Stimulated activated CD4-positive, alpha-beta T cell treated with anti-CD3 and anti-CD28 coated beads, Interleukin-15, amount 100 ng/mL, for 48 hours (primary cell): ENCODE data around the gene CCER1.

Source experiments
- DNase-seq, 2 donors: peaks; one replicate each; pipeline ENCODE4 v3.0.0-alpha.2; 2020; ENCODE audit warnings: low read depth in 2 of 2

The CCER1 gene

DNA sequence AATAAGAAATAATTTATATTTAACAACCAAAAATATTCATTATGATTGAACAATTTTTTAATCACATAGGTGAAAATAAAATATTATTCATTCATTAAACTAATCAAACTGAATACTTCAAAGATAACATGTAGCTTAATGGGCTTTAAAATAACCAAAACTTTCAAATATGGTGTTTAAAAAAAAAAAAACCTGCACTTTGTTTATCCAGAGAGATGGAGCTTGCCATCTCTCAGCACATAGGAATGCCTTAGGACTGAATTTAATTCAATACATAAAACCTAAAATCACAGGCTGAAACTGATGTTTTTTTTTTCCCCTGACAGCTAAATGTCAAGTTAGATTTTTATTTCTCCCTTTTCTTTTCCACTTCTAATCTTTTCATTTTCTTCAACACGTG lies 14.4 kb upstream of the CCER1 start:
- DNase-seq: no peak

DNA sequence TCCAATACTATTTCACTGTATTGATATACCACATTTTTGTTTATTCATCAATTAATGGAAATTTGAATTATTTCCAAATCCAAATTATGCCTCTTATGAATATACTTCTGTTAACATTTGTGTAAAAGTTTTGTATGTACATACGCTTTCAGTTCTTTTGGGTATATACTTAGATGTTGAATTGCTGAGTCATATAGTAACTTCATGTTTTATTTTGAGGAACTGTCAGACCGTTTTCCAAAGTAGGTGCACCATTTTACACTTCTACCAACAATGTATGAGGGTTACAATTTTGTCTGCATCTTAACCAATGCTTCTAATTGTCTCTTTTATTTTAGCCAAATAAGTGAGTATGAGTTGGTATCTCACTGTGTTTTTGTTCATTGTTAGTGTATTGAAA lies 10.2 kb upstream of the CCER1 start:
- no peak for DNase-seq

DNA sequence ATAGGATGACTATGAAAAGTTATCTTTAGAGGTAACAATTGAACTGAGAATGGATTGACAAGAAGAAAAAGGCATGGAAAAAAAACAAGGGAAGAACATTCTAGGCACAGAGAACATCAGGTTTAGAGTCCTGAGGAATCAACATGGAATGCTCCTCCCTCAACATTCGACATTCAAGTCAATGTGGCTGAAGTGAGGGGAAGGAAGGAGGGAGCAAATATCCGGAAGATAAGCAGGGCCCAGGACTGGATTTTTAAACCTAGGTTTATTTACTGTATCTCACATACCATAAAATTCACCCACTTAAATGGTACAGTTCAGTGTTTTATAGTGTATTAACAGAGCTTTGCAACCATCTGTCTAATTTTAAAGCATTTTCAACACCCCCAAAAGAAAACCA lies 9.6 kb upstream of the CCER1 start:
- DNase-seq: no peak

DNA sequence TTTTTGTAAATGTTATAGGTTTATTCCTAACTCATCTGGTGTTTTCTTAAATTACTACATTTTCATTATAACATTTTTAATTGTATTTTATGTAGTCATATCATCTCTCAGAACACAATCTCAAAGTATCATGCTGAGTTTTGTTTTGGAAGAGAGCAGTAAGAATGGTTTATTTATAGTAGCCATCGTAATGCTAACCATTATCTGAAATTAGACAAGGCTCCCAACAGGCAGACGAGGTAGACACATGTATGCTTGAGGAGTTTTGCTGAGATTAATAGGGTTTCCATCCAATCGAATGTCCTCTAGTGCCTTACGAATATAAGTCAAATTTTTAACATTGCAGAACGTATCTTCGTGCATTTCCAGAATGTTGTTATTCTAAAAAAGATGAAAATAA lies 9.0 kb upstream of the CCER1 start:
- no peak for DNase-seq

DNA sequence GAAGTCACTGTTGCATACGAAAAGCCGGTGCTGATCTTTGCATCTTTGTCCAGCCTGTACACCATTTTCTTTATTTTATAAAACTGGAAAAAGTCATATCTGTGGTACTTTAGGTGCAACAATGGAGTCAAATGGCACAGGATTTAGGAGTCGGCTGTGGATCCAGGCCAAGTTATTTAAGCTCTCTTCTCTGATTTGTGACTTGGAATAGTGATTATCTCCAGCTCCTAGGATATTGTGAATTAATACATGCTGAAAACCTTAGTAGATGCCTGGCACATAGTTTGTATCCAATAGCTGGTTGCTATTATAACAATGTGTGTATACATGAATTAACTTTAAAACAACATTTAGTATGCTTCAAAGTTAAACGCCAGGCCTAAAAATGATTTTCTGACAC lies 6.2 kb upstream of the CCER1 start:
- DNase-seq: no peak

DNA sequence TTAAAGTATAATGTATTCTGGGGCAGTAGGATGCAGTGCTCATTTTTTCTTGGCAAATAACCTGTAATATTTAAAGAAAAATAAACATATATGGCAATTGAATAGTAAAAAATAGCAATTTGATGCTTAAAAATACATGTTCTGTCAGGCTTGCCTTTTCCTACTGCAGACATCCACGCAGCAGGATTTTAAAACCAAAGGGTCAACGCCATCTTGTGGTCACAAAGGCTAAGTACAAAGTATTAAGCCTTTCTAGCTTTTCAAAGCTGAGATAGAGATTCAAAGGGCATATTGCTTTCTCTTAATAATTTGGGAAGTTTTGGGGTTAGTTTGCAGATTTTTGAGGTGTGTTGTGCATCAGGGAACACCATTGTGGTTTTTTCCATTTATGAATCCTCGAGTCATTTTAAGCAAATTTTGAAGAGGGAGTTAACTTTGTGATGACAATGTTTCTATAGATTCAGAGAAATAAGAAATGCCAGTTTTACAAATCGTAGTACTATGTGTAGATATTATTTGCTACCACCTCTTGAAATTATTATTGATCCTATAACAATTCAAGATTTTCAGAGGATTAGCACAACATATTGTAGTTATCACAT lies 4.7 kb upstream of the CCER1 start:
- no peak for DNase-seq

DNA sequence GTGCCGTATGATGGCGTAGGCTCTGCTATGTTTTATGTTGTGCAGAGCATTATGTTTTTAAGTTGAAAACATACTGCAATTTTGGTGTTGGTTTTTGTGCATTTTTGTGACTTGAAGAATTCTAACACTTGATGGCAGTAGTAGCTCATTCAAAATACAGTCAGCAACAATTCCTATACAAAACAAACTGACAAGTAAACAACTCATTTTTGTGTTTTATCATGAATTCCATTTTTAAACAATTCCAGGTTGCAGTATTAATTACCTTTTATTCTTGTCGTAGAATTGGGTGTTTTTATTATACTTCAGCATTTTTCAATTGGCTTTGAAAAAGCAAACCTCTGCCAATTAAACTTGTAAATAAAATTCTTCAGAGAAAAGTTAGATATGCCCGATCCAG lies 4.1 kb upstream of the CCER1 start:
- DNase-seq: no peak

DNA sequence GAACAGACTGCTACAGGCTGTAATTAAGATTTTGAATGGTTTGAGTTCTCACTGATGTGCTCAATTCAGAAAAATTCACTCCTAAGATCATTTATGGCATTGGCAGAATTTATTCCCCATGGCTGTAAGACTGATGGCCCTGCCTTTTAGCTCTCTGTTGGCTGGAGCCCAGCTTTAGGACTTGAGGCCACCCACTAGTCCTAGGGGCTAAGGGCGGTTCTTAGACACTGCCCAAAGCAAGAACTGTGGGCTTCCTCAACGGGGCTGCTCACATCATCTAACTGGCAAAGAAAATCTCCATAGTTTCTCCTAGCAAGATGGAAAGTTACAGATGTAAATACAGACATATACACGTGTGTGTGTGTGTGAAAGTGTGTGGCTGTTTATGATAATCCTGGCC lies 3.4 kb upstream of the CCER1 start:
- DNase-seq: no peak

DNA sequence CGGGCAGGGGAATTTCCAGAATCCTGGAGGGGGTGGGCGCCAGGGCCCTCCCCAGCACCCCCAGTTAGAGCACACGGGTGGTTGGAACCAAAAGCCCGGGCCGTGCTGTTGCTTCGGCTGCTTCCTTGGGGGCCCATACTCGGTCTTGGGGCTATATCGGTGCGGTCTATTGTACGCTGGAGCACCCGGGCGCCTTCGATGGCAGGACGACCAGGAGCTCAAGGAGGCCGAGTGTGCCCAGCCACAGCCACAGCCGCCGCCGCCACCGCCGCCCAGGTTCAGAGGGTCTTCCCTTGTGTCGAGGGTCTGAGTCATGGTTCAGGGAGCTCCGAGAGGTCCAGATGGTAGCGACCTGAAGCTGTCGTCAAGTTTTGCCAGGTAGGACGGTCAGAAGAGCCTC lies 548 bp downstream of the CCER1 start:
- DNase-seq: no peak

DNA sequence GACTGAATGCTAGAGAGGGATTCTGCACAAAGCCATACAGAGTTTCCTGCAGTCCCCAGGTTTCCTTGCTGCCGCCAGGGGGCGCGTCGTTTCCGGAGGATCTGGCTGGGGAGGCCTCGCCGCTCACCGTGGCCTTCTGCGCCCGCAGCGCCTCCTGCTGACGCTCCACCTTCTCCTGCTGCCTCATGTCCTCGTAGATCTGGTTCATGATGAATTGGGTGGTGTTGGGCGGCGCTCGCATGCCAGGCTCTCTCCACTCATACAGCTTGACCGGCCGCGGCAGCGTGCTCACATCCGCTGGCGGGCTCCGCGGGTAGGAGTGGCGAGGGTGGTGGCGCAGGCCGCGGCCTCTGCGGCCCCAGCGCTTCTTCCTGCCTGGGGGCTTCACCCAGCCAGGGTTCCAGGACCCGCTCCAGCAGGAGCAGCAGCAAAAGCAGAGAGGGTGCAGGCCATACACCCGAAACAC lies 987 bp downstream of the CCER1 start:
- no peak for DNase-seq

DNA sequence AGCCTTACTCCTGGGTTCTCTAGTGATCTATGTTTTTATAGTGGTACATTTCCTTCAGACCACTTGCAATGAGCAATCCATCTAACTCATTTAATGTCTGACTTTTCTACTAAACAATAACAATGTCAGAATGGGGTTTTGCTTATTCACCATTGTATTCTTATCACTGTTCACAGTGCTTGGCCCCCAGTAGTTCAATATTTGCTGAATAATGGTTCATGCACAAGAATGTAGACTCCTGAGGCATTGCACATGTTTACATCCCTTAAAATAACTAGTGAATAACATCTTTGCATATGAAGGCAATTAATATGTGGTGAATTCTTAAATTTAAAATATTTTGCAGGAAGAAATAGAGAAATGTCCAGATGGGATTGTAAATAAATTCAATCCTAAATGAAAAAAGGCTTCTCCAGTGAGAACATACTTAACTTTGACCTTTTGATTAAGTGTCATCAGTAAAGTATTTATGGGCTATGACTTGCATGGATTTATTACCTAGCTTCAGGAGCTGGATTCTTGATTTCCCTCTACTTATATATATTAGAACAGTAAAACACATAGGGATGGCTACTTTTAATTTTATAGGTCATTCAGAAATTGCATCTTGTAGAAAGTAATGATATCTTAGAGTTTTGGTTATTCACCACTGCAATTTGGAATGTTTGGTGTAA lies 3.4 kb downstream of the CCER1 start:
- no peak for DNase-seq

DNA sequence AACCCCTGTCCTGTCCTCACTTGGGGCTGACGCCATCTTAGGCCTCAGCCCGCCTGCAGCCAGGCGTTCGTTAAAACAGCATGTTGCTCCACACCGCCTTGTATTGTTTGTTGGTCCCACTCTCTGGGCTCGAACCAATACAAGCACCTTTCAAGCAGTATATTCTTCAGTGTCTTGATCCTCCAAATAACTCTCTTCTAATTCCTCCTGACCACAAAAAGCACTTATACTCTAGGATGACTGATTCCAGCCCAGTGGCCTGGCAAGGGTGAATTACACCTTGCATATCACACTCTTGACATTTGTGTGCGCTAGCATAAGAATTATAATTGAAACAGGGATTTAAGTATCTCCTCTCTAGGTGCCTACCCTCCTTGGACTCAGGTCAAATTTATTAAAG lies 7.1 kb downstream of the CCER1 start:
- DNase-seq: no peak

DNA sequence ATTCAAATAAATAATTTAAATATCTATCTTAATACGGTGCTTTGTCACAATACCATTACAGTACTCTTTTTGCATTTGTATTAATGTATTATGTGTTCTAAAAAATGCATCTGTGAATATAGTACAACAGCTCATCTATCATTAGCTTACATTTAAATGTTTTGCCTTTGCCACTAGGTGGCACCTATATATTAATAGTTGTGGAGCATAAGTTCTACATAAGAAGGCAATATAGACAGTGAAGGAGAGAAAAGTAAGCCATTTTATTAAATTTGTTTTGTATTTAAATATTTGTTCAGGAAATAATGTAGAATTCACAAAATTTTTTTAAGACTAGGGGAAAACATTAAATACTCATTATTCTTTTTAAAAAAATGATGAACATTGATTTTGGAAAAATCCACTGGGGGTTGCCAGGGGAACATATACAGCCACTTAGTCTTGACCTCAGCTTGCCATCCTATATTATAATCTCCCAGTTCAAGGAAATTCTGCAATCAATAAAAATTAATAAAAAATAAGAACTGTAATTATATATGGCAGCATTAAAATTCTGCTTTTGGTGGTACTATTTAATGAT lies 9.8 kb downstream of the CCER1 start:
- DNase-seq: no peak

DNA sequence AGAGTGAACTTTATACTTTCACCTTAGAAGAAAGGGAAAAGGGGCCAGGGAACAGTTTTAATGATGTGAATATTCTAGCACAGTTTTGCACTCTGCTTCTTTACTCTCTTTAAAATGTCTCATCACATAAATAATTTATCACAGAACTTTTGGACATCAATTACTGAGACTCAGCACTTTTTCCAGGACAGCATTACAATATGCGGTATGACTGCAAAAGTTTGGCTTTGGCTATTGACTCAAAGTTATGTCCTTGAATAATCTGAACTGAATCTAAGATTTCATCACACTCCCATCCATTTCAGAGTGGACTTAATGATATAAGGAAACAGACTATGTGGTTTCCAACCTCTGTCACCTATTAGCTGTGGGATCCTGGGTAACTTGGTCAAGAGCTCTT lies 11.7 kb downstream of the CCER1 start:
- DNase-seq: no peak

DNA sequence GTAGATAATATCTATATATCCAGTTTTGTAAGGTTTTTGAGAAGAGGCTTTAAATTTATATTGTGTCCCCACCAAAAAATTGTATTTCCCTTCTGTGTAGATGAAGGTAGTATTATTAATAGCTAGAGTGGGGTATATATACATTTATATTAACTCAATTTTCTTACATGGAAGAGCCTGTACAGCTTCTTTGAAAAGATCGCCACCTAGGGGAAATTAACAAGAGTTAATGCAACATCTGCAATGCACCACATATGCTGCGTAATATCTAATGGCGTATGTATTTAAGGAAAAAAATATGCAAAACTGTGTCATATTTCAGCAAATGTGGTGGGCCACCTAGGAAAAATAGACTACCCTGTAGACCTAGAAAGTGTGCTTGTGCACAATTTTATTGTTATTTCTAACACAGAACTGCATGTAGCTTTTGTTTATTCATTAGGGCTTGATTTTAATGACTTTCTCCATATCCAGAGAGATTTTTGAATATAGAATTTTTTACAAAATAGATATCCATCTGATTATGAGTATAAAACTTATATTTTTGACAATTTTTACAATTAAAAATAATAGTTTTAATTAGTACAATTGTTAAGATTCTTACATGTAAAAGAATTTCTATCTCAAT lies 14.0 kb downstream of the CCER1 start:
- DNase-seq: no peak

DNA sequence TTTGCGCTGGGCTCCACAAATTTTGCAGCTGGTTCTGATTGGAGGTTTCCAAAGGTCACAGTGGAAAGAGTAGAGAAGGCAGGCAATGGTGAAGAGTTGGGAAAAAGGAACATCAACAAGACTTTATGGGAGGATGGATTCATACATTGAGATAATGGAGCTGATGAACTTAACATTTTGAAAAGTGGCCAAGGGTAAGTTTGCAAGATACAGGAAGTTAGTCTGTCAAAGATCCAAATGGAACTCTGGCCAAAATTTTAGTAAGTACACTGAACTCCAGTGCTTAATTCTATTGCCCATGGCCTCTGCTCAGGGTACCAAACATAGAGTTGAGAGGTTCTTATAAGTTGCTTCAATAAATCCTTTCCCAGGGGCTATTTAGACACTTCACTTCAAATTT lies 15.6 kb downstream of the CCER1 start:
- no peak for DNase-seq

DNA sequence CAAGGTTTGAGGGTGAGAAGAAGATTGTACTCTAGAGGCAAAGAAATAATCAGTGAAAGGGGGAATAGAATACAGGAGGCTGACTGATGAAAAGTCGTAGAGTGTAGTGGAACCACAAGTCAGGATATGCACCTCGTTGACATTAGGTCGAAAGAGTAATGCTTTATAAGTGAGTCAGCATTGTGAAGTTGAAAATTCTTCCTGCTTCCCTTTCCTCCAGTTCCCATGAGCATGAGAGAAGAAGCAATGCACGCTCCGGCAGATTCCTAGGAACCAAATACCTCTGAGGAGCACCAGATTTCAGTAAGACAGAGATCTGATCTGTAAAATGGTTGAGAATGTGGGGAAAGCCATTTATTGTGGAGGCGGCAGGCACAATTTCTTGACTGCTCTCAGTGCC lies 16.5 kb downstream of the CCER1 start:
- DNase-seq: no peak

DNA sequence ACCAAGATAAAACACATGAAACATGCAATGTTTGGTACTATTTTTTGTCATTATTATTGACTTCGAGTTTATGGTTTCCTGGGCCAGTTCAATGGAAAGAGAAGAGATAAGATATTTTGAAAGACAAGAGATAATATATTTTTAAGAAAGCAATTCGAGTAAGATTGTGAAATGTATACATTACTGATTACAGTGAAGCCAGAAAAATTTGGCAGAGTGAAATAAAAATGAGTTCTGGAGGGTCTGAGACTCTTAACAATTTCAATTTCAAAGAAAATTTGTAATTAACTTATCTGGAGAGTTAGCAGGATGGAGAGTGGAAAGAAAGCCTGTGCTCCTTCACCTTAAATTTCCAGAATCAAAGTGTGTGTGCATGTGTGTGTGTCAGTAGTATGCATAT lies 17.3 kb downstream of the CCER1 start:
- DNase-seq: no peak

DNA sequence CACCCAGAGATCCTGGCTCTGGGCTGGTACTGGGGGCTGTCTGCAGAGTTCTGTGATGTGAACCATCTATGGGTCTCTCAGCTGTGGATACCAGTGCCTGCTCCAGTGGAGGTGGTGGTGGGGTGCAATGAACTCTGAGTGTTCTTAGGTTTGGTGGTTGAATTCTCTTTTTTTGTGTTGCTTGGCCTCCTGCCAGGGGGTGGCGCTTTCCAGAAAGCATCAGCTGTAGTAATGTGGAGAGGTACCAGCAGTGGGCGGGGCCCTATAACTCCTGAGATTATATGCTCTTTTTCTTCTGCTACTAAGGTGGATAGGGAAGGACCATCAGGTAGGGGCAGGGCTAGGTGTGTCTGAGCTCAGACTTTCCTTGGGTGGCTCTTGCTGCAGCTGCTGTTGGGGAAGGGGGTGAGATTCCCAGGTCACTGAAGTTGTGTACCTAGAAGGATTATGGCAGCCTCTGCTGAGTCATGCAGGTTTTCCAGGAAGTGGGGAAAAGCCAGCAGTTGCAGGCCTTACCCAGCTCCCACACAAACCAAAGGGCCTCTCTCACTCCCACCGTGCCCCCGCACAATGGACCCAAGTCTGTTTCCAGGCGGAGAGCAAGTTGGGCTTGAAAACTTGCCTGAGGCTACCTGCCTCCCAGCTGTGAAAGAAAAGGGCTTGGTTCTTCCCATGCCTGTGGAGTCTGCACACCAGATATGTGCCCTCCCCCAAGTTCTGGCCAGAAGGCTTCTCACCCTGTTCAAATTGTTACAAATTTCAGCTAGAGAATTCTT lies 18.6 kb downstream of the CCER1 start:
- DNase-seq: no peak

DNA sequence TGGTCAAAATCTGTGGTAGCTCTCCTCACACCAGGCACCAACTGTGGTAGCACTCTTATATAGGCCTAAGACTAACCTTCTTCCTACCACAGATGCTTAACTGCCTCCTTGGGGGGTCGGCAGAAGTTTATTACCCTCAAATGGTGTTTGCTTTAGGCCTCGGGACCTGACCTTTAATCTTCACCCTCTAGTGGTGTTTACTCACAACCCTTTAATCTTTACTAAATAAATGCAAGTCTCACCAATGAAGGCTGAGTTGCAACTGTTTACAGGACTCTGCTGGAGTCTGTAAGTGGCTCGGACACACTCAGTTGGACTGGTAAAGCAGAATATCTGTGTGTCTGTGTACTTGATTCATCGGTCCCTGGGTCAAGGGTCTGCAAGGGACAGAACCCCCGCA lies 29.4 kb downstream of the CCER1 start:
- DNase-seq: no peak

DNA sequence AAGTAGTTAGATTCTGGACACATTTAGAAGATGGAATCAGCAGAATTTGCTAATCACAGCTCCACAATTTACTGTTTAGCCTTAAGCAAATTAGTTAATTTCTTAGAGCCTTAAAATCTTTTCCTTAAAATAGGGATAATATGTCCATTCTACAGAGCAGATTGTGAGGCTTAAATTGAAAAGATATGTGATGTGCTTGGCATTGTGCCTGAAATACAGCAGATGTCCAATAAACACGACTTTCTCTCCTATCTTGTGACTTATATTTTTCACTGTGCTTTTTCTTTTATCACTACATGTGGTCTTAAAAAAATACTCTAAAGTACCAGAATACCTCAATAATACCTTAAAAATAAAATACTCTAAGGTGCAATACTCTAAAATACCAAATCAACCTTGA lies 30.6 kb downstream of the CCER1 start:
- DNase-seq: no peak

DNA sequence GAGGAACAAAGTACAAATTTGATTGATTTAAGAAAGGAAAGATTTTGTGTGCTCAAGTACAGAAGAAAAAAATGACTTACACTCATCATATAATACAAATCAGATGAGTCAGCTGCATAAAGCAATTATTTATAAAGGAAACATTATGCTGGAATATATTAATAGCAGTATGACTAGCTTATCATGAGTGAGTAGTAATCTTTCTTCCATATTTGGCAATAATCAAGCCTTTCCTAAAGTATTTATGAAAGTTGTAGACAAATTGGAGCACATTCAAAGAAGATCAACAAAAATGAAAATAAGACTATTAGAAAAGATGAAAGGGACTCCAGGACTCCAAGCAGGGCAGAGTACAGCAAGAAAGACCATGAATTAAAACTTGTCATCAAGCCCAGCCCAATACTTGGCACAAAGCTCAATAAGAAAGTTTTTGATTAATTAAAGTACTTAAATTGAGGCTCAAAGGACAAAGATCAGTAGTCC lies 32.8 kb downstream of the CCER1 start:
- no peak for DNase-seq
